Measurements from ENCODE around the gene MOV10L1.

The MOV10L1 gene
- total RNA-seq: 0 reads per million in 2 donors

GRCh38 chr22:50089682-50090411 is at the start of gene MOV10L1:
Gene MOV10L1, plus strand, starts transcription at chr22:50090006. Its CDS starts 83 bp downstream, at chr22:50090089.
- no peak for DNase-seq

- no peak for DNase-seq
These were observed 49.1 kb upstream of the MOV10L1 start for GRCh38 chr22:50040717-50041116.

- DNase-seq: no peak
These were observed 48.3 kb upstream of the MOV10L1 start for GRCh38 chr22:50041361-50042065.

- no peak for DNase-seq
These were observed 45.2 kb upstream of the MOV10L1 start for GRCh38 chr22:50044485-50045118.

GRCh38 chr22:50045211-50046018 is 44.4 kb upstream of the MOV10L1 start:
- no peak for DNase-seq

- no peak for DNase-seq
These were observed 43.8 kb upstream of the MOV10L1 start for GRCh38 chr22:50046019-50046415.

- no peak for DNase-seq
These were observed 43.1 kb upstream of the MOV10L1 start for GRCh38 chr22:50046481-50047245.

GRCh38 chr22:50047346-50047745 is 42.5 kb upstream of the MOV10L1 start:
- DNase-seq: no peak

- DNase-seq: no peak
These were observed 41.6 kb upstream of the MOV10L1 start for GRCh38 chr22:50048061-50048765.

GRCh38 chr22:50048836-50049235 is 41.0 kb upstream of the MOV10L1 start:
- DNase-seq: no peak

GRCh38 chr22:50049299-50050195 is 40.3 kb upstream of the MOV10L1 start:
- no peak for DNase-seq

- no peak for DNase-seq
These were observed 37.9 kb upstream of the MOV10L1 start for GRCh38 chr22:50051930-50052329.

- DNase-seq: no peak
These were observed 35.9 kb upstream of the MOV10L1 start for GRCh38 chr22:50053861-50054260.

GRCh38 chr22:50056214-50056972 is 33.4 kb upstream of the MOV10L1 start:
- no peak for DNase-seq

GRCh38 chr22:50057278-50058060 is 32.3 kb upstream of the MOV10L1 start:
- DNase-seq: no peak

GRCh38 chr22:50058061-50058905 is 31.5 kb upstream of the MOV10L1 start, which contains the start of gene TTLL8:
Gene TTLL8, minus strand, starts transcription at chr22:50058298.
- DNase-seq: no peak
